ENCODE results near the gene THRA.
A peak's percentile ranks its signal among the peaks of the same experiment; 100 is the strongest.

Gene THRA

DNA sequence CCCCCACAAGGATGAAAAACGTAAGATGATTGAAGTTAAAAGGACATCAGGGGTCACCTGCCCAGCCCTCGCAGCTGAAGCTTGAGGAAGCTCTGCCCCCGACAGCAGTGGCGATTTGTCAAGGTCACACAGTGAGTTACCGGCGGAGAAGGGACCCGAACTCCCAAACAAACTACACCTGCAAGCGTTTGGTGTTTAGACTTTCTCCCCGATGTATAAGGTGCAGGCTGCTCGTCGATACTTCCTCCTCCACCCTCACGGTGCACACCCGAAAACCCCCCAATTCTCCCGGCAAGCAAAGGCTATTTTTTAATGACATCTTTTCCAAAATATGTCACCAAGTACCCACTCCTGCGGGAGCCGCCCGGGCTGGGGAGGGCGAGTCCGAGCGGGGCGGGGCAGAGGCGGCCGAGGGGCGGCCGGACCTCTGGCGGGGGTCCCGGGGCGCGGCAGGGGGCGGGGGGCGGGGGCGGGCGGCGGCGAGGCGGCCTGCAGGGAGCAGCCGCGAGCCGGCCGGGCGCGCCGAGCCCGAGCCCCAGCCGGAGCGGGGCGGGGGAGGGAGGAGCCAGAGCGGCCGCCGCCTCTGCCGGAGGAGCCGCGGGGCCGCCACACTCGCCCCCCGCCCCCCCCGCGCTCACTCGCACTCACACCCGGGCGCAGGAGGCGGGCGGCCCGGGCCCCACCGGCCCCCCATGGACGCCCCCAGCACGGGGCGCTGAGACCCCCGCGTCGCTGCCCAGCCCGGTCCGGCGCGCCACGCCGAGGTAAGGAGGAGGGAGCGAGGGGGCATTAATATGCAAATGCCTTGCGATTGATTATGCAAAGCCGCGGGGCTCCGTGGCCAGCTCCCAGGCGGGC, at the start of gene THRA:
THRA (plus strand) TSS at position 637 of the 858 bp plus-strand sequence. CDS start 11,524 bp downstream, outside the sequence.
- Mint-ChIP-seq H3K27ac (peak within 1 kb of the TSS; percentile 38), H3K9me3 (no peaks in the 10 kb centered on the region), H3K27me3 (peaks cover 34% of the 10 kb centered on the region), H3K4me3 (peak within 1 kb of the TSS; percentile 79), H3K36me3 (ENCODE audit: low read depth) (no peaks in the 10 kb centered on the region), H3K4me1 (ENCODE audit: low read depth) (peaks cover 48% of the 10 kb centered on the region)
- intact Hi-C loops (cut with micrococcal nuclease), result loop anchor here (1.0 kb wide), 1 partner anchor 49 kb away; no protein-coding TSS in a partner anchor

- intact Hi-C loops (cut with micrococcal nuclease), result loop anchor here (5.0 kb wide), 1 partner anchor 153 kb away; no protein-coding TSS in a partner anchor
- no peak overlapping the region for H3K27ac Mint-ChIP-seq
- peaks cover 15% of the 10 kb centered on the region for H3K36me3 Mint-ChIP-seq (ENCODE audit: low read depth)
- H3K4me3 Mint-ChIP-seq, result no peak overlapping the region
- H3K4me1 Mint-ChIP-seq (ENCODE audit: low read depth), result peaks cover 22% of the 10 kb centered on the region
- H3K9me3 Mint-ChIP-seq, result no peaks in the 10 kb centered on the region
- peaks cover 38% of the 10 kb centered on the region for H3K27me3 Mint-ChIP-seq
Measured at GRCh38 chr17:40014375-40014980, 48.3 kb upstream of the THRA start.

DNA sequence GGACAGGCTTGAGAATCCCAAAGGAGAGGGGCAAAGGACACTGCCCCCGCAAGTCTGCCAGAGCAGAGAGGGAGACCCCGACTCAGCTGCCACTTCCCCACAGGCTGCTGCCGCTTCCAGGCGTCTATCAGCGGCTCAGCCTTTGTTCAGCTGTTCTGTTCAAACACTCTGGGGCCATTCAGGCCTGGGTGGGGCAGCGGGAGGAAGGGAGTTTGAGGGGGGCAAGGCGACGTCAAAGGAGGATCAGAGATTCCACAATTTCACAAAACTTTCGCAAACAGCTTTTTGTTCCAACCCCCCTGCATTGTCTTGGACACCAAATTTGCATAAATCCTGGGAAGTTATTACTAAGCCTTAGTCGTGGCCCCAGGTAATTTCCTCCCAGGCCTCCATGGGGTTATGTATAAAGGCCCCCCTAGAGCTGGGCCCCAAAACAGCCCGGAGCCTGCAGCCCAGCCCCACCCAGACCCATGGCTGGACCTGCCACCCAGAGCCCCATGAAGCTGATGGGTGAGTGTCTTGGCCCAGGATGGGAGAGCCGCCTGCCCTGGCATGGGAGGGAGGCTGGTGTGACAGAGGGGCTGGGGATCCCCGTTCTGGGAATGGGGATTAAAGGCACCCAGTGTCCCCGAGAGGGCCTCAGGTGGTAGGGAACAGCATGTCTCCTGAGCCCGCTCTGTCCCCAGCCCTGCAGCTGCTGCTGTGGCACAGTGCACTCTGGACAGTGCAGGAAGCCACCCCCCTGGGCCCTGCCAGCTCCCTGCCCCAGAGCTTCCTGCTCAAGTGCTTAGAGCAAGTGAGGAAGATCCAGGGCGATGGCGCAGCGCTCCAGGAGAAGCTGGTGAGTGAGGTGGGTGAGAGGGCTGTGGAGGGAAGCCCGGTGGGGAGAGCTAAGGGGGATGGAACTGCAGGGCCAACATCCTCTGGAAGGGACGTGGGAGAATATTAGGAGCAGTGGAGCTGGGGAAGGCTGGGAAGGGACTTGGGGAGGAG, 47.5 kb upstream of the THRA start, which contains the start of gene CSF3:
CSF3 (plus strand) TSS at position 436 of the 993 bp plus-strand sequence; CDS start at position 471, 35 bp downstream.
- intact Hi-C loops (cut with micrococcal nuclease), result no loop called here
- Mint-ChIP-seq H3K4me3 (no peak within 1 kb of the TSS), H3K4me1 (ENCODE audit: low read depth) (peaks cover 22% of the 10 kb centered on the region), H3K27me3 (peaks cover 38% of the 10 kb centered on the region), H3K9me3 (no peaks in the 10 kb centered on the region), H3K36me3 (ENCODE audit: low read depth) (peaks cover 23% of the 10 kb centered on the region), H3K27ac (peak within 1 kb of the TSS; percentile 4)

DNA sequence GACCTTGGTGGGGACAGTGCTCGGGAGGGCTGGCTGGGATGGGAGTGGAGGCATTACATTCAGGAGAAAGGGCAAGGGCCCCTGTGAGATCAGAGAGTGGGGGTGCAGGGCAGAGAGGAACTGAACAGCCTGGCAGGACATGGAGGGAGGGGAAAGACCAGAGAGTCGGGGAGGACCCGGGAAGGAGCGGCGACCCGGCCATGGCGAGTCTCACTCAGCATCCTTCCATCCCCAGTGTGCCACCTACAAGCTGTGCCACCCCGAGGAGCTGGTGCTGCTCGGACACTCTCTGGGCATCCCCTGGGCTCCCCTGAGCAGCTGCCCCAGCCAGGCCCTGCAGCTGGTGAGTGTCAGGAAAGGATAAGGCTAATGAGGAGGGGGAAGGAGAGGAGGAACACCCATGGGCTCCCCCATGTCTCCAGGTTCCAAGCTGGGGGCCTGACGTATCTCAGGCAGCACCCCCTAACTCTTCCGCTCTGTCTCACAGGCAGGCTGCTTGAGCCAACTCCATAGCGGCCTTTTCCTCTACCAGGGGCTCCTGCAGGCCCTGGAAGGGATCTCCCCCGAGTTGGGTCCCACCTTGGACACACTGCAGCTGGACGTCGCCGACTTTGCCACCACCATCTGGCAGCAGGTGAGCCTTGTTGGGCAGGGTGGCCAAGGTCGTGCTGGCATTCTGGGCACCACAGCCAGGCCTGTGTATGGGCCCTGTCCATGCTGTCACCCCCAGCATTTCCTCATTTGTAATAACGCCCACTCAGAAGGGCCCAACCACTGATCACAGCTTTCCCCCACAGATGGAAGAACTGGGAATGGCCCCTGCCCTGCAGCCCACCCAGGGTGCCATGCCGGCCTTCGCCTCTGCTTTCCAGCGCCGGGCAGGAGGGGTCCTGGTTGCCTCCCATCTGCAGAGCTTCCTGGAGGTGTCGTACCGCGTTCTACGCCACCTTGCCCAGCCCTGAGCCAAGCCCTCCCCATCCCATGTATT, 46.5 kb upstream of the THRA start:
- Mint-ChIP-seq H3K27me3 (peaks cover 36% of the 10 kb centered on the region), H3K4me3 (no peak overlapping the region), H3K9me3 (no peaks in the 10 kb centered on the region), H3K36me3 (ENCODE audit: low read depth) (peaks cover 32% of the 10 kb centered on the region), H3K4me1 (ENCODE audit: low read depth) (peaks cover 22% of the 10 kb centered on the region), H3K27ac (peak overlapping the region; percentile 4)
- intact Hi-C loops (cut with micrococcal nuclease), result no loop called here

DNA sequence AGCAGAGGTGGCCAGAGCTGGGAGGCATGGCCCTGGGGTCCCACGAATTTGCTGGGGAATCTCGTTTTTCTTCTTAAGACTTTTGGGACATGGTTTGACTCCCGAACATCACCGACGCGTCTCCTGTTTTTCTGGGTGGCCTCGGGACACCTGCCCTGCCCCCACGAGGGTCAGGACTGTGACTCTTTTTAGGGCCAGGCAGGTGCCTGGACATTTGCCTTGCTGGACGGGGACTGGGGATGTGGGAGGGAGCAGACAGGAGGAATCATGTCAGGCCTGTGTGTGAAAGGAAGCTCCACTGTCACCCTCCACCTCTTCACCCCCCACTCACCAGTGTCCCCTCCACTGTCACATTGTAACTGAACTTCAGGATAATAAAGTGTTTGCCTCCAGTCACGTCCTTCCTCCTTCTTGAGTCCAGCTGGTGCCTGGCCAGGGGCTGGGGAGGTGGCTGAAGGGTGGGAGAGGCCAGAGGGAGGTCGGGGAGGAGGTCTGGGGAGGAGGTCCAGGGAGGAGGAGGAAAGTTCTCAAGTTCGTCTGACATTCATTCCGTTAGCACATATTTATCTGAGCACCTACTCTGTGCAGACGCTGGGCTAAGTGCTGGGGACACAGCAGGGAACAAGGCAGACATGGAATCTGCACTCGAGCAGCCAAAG, 45.2 kb upstream of the THRA start:
- H3K27ac Mint-ChIP-seq, result no peak overlapping the region
- H3K9me3 Mint-ChIP-seq, result no peaks in the 10 kb centered on the region
- peaks cover 22% of the 10 kb centered on the region for H3K4me1 Mint-ChIP-seq (ENCODE audit: low read depth)
- H3K27me3 Mint-ChIP-seq, result peaks cover 25% of the 10 kb centered on the region
- H3K4me3 Mint-ChIP-seq, result no peak overlapping the region
- peaks cover 45% of the 10 kb centered on the region for H3K36me3 Mint-ChIP-seq (ENCODE audit: low read depth)
- intact Hi-C loops (cut with micrococcal nuclease), result no loop called here

DNA sequence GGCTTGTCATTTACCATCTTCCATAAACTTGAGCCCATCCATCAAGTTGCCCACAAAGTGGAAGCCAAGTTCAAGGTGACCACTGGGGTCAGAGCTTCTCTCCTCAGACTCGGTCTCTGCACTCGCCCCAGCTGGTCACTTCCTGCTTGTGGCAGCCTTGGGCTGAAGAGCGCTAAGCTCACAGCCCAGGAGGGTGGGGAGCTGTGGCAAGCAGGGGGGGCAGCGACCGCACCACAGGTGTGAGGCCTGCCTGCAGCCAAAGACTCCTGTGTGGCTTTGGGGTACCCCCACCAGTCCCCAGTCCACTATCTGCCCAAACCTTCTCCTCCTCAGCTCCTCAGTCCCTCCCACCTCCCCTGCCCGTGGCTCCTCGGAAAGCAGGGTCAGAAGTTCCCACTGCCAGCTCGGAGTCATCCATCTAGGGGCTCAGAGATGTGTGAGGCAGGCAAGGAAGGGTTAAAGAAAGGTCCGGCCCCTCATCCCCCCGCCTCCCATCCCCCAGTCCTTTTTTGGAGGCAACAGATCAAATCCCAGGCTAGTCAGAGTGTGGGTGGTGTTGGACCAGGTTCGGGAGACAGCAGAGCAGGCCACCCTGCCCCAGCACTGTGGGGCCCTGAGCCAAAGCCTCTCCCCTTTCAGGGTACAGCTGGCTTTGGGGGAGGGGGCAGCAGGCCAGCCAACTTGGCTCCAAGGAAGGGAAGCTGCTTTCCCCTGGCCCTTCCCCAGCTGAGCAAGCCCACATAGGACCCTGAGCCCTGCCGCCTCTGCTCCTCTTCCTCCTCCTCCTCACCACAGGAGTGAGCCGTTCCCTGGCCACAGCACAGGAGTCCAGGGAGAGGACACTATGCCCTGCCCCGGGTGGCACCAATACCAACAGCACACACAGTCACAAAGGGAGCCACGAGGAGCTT, 44.3 kb upstream of the THRA start:
- Mint-ChIP-seq H3K9me3 (no peaks in the 10 kb centered on the region), H3K4me3 (no peak overlapping the region), H3K27me3 (peaks cover 21% of the 10 kb centered on the region), H3K4me1 (ENCODE audit: low read depth) (peaks cover 21% of the 10 kb centered on the region), H3K36me3 (ENCODE audit: low read depth) (peaks cover 54% of the 10 kb centered on the region), H3K27ac (no peak overlapping the region)
- intact Hi-C loops (cut with micrococcal nuclease), result no loop called here

- intact Hi-C loops (cut with micrococcal nuclease), result no loop called here
Measured at GRCh38 chr17:40019140-40019991, 43.4 kb upstream of the THRA start.

DNA sequence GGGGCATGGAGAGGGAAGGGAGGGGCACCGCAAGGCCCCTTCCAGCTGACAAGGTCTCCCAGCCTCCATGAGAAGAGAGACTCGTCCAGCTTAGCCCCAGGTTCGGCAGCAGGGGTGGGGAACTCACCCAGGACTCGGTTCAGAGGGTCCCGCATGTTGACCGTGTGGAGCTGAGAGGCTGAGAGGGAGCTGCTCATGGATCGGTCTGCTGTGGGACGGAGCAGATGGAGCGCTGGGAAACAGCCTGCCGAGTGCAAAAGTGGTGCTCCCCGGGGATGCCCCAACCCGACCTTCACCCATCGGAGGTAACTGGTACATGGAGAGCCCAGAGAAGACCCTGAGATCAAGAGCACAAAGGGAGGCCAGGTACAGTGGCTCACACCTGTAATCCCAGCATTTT, 42.6 kb upstream of the THRA start:
- Mint-ChIP-seq H3K27me3 (peaks cover 9% of the 10 kb centered on the region), H3K4me1 (ENCODE audit: low read depth) (peaks cover 14% of the 10 kb centered on the region), H3K36me3 (ENCODE audit: low read depth) (peaks cover 66% of the 10 kb centered on the region), H3K4me3 (no peak overlapping the region), H3K27ac (no peak overlapping the region), H3K9me3 (no peaks in the 10 kb centered on the region)
- intact Hi-C loops (cut with micrococcal nuclease), result no loop called here

More at GRCh38 chr17:40019140-40019991, 43.4 kb upstream of the THRA start:
- no peak overlapping the region for H3K27ac Mint-ChIP-seq
- H3K36me3 Mint-ChIP-seq (ENCODE audit: low read depth), result peaks cover 61% of the 10 kb centered on the region
- peaks cover 14% of the 10 kb centered on the region for H3K27me3 Mint-ChIP-seq
- H3K4me1 Mint-ChIP-seq (ENCODE audit: low read depth), result peaks cover 14% of the 10 kb centered on the region
- no peak overlapping the region for H3K4me3 Mint-ChIP-seq
- no peaks in the 10 kb centered on the region for H3K9me3 Mint-ChIP-seq

DNA sequence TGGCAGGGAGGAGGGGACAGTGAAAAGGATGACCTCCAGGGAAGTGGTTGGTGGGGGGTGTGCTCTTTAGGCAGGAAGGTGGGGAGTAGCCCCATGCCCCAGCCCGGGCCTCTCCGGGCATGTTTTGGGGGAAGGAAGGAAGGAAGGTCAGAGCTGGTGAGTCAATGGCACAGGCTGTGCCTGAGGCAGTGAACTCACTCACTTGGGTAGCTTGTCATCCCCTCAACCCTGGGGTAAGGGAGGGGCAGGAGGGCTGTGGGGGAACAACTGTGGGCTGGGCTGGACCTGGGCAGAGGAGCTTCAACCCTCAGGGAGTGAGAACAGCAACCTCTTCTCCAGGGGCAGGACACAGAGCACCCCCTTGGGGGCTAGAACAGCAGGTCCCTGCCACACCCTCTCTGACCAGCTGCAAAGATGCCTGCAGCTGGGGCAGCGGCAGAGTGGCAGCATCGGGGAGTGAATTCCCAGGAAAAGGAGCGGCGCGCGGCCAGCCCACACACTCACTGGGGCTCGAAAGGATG, 41.3 kb upstream of the THRA start:
- no peaks in the 10 kb centered on the region for H3K9me3 Mint-ChIP-seq
- peaks cover 79% of the 10 kb centered on the region for H3K36me3 Mint-ChIP-seq (ENCODE audit: low read depth)
- H3K27ac Mint-ChIP-seq, result no peak overlapping the region
- intact Hi-C loops (cut with micrococcal nuclease), result no loop called here
- H3K27me3 Mint-ChIP-seq, result no peaks in the 10 kb centered on the region
- peaks cover 2% of the 10 kb centered on the region for H3K4me1 Mint-ChIP-seq (ENCODE audit: low read depth)
- no peak overlapping the region for H3K4me3 Mint-ChIP-seq

GRCh38 chr17:40022497-40022896, 40.3 kb upstream of the THRA start:
- H3K9me3 Mint-ChIP-seq, result no peaks in the 10 kb centered on the region
- no peak overlapping the region for H3K4me3 Mint-ChIP-seq
- no peaks in the 10 kb centered on the region for H3K27me3 Mint-ChIP-seq
- peaks cover 89% of the 10 kb centered on the region for H3K36me3 Mint-ChIP-seq (ENCODE audit: low read depth)
- no peaks in the 10 kb centered on the region for H3K4me1 Mint-ChIP-seq (ENCODE audit: low read depth)
- no peak overlapping the region for H3K27ac Mint-ChIP-seq
- intact Hi-C loops (cut with micrococcal nuclease), result no loop called here

Data from dendritic cell treated with granulocyte-macrophage colony-stimulating factor and Interleukin-4, amounts not matched to agents 40 ng/mL and 50 ng/mL, for 4 days (primary cell).